HG03097 (cell line): Measurements from ENCODE around the gene SCCPDH.
"Not testable (repeated sequence)": the region's sequence is repeated elsewhere in the genome, so short reads cannot be mapped to it uniquely, and the experiment has no call there.

Source experiments
- ATAC-seq: cut with Tn5 transposase; IDR thresholded peaks from one replicate; pipeline ENCODE4 v1.9.1; 2021; ENCODE audit not compliant: unreplicated experiment, low FRiP score

Gene SCCPDH

DNA sequence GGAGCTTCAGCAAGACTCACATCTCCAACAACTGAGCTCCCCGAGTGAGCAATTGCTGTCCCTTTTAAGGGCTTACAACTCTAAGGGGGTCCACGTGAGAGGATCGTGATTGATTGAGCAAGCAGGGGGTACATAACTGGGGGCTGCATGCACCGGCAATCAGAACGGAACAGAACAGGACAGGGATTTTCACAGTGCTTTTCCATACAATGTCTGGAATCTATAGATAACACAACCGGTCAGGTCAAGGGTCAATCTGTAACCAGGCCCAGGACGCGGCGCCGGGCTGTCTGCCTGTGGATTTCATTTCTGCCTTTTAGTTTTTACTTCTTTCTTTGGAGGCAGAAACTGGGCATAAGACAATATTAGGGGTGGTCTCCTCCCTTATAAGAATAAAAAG, 21.9 kb downstream of the SCCPDH start:
- ATAC-seq, result not testable (repeated sequence)

GRCh38 chr1:246748006-246748405, 23.8 kb downstream of the SCCPDH start:
- ATAC-seq, result no peak

- no peak for ATAC-seq
Measured at GRCh38 chr1:246748867-246749266, 24.7 kb downstream of the SCCPDH start.

DNA sequence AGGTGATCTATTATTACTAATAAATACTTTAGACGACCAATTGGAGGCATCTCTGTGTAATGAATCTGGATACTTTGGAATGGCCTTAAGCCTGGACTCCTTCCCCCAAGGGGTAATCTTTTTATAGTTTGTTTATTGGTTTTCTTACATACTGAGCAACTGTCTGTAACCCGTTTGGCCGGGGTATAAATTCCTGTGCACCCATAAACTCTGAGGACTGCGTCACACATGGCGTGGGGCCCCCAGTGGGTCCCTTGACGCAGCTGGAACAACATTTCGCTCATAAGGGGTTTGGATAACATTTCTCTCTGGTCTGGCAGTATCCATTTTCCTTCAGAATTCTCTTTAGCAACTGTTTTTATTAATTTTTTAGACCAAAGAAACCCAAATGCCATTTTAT, 26.5 kb downstream of the SCCPDH start:
- no peak for ATAC-seq

DNA sequence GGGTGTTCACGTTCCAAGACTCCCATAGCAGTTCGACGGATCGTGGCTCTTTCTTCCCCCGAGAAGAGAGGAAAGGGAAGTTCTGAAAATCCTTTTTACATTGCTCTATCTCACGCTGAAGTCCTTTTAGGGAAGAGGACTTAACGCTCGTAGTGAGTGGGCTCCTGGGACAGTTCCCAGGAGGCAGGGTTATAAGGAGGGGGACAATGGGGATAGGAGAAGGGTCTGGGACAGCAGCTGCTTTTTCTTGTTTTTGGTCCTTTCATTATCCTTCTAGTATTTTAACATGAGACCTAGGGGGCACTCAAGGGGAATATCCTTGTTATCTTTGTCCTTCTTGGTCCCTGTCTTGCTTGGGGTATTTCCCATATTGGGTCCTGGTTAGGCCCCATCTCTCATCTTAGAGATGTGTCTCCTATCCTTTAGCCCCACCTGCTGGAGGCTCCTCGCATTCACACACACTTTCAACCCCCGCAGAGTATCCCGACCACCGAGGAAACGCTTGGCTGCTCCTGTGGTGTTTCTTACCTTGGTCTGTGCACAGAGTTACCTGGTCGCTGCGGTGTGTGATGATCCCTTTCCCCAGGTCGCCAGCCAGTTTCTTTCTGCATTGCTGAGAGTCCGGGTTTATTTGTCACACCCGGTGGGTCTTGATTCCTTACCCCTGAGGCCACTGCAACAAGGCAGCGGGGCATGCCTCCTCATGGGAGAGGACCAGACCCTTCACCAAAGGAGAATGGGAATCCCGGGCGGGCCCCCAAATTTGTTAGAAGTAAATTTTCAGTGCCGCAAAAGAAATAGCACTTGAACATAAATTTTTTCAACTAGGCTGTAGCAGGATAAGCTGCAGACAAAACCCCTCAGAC, 29.7 kb downstream of the SCCPDH start:
- ATAC-seq, result no peak

GRCh38 chr1:246755419-246755818, 31.2 kb downstream of the SCCPDH start:
- ATAC-seq, result no peak

DNA sequence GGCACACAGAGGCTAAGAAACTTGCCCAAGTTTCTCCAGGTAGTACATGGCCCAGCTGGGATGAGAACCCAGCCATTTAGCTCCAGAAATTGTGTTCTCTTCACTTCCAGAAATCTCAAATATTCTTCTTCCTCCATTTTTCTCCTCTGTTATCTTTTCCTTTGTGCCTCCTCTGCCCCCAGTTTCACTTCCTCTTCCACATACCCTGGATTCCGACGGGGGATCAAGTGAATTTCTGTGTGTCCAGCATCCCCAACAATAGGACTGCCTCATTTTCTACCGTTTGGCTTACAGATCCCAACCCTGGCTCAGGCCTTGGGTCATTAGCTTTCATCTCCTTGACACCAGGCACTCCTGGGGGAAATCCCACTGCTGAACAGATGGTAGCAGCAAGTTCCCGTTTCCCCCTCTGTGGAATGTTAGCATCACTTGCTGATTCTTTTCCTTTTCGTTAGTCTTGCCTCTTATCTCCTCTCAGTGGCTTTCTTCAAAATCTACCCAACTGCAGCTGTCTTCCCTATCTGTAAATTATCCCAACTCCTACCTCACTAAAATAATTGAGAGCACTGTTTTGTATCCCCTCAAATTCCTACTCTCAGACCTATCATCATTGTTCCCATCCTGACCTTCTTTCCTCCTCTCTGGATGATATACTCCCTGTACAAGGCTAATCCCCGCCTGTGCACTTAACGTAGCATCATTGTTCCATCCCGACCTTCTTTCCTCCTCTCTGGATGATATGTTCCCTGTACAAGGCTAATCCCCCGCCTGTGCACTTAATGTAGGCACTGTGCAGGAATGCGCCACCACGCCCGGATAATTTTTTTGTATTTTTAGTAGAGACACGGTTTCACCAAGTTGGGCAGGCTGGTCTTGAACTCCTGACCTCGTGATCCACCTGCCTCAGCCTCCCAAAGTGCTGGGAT, 36.5 kb downstream of the SCCPDH start:
- no peak for ATAC-seq

DNA sequence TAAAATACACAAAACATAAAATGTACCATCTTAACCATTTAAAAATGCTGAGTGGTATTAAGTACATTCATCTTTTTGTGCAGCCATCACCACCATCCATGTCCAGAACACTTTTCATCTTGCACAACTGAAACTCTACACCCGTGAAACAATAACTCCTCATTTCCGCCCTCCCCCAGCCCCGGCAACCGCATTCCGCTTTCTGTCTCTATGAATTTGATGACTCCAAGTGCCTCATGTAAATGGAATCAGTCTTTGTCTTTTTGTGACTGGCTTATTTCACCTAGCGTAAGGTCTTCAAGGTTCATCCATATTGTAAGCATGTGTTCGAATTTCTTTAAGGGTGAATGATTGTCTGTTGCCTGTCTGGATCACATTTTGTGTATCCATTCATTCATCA, 37.2 kb downstream of the SCCPDH start:
- no peak for ATAC-seq

DNA sequence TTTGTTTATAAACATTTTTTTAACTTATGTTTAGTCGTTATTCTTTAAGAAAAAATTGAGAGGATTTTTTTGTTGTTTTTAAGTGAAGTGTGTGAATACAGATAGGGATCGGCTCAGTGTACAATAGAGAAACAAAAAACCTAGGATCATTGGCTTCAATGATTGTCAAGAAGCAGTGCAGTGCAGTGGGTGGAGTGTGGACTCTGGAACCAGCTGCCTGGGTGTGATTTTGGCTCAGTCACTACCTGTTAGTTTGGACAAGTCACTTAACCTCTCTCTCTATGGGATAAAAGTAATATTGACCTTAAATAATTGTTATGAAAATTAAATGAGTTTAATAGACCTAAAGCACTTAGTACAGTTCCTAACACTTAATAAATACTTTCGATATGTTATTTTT, 41.3 kb downstream of the SCCPDH start:
- no peak for ATAC-seq

- ATAC-seq, result no peak
Measured at GRCh38 chr1:246768403-246769020, 44.3 kb downstream of the SCCPDH start.

- no peak for ATAC-seq
Measured at GRCh38 chr1:246769306-246769705, 45.1 kb downstream of the SCCPDH start.

- ATAC-seq, result no peak
Measured at GRCh38 chr1:246771366-246771765, 47.2 kb downstream of the SCCPDH start.

DNA sequence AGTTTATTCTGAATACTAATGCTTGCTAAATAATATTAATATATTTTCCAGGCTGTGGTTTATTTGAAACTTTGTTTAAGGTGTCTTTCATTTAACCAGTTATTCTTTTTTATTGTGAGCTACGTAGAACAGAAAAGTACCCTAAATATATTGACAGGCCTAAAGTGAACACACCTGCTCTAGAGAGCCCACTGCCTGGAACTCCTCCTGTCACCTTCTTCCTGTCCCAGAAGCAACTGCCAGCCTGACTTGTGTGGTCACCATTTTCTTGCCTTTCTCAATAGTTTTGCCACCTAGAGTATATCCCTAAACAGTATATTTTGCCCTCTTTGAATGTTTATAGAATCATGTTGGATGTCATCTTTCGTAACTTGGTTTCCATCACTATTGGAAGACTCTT, 48.5 kb downstream of the SCCPDH start:
- ATAC-seq, result peak; percentile 12

DNA sequence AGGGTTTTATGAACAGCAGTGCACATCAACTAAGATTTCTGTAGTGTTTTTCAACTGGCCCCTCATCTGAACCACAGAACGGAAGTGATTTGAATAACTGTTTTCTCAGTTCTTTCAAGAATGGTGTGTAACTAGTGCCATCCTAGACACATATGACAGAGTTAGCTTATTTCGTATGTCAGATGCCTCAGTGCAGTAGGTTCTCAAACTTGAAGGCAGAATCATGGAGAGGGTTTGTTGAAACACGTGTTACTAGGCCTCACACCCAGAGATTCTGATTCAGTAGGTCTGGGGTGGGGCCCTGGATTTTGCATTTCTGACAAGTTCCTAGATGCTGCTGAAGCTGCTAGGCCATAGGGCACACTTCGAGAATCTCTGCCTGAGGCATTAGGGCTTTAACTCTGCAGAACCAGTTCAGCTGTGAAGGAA, 49.0 kb downstream of the SCCPDH start:
- peak; percentile 80 for ATAC-seq

- no peak for ATAC-seq
Measured at GRCh38 chr1:246775531-246776385, 51.5 kb downstream of the SCCPDH start.

- no peak for ATAC-seq
Measured at GRCh38 chr1:246776923-246777322, 52.7 kb downstream of the SCCPDH start.

DNA sequence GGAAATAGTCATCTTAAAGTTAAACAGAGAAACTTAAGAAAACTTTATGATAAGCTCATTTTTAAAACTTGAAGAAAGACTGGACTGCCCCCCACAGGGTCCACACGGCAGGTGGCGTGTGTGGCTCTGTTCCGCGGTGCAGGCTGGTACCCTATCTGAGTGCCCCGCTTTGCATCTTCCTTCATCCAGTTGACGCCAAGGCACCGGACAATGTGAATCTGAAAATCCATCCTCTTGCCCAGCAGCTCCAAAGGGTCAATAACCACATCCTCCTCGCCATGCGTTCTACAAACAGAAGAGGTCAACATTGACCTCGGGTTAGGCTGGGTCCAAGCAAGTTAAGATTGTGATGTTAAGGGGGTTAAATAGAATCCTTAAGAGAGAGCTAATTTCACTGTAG, 54.5 kb downstream of the SCCPDH start:
- ATAC-seq, result no peak

- ATAC-seq, result no peak
Measured at GRCh38 chr1:246779561-246780175, 55.5 kb downstream of the SCCPDH start.

DNA sequence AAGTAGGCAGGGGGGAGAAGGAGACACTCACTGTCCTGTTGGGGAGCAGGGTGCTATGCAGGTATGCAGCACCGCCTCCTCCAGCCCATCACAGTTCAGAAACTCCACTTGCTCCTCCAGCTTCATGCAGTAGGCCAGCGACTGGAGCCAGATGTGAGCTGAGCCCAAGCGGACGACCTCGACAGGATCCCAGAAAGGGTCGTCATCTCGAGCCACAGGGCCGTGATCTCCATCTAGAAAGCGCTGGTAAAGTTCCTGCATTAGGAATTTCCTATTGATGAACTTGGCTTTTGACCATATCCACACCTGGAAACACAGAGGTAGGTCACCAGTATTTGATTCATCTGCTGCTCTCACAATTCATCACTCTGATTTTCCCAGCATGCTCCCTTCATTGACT, 56.1 kb downstream of the SCCPDH start:
- no peak for ATAC-seq

DNA sequence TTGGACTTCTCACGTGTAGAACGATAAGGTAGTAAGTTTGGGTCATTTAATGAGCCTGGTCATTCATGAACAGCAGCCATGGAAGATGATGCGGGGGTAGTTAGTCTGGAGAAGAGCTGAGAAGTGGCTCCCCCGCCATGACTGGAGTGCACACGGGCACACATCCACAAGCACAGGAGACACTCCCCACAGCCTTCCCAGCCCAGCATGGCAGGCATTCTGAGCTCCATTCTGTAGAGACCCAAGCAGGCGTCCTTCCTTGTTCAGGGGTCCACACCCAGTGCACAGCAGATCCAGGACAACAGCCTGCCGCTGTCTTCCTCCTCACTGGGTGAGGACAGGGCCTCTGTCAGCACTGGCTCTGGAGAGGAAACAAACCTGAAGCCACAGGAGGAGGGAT, 57.0 kb downstream of the SCCPDH start:
- no peak for ATAC-seq
